ENCODE results near the gene TEX26.

TEX26 gene

DNA sequence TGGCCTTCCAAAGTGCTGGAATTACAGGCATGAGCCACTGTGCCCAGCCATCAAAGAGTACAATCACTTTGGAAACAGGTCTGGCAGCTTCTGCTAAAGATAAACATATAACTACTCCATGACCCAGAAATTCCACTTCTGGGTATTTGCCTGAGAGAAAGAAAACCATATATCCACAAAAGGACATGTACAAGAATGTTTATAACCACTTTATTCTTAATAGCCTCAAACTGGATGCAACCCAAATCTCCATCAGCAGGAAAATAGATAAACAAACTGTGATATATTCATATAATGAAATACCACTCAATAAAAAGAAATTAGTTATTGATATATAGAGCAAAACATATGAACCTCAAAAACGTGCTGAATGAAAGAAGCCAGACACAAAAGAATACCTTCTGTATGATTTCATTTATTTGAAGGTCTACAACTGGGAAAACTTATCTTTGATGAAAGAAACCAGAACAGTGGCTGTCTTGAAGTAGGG lies 40.5 kb downstream of the TEX26 start:
- TF ChIP-seq, protein P1, sequence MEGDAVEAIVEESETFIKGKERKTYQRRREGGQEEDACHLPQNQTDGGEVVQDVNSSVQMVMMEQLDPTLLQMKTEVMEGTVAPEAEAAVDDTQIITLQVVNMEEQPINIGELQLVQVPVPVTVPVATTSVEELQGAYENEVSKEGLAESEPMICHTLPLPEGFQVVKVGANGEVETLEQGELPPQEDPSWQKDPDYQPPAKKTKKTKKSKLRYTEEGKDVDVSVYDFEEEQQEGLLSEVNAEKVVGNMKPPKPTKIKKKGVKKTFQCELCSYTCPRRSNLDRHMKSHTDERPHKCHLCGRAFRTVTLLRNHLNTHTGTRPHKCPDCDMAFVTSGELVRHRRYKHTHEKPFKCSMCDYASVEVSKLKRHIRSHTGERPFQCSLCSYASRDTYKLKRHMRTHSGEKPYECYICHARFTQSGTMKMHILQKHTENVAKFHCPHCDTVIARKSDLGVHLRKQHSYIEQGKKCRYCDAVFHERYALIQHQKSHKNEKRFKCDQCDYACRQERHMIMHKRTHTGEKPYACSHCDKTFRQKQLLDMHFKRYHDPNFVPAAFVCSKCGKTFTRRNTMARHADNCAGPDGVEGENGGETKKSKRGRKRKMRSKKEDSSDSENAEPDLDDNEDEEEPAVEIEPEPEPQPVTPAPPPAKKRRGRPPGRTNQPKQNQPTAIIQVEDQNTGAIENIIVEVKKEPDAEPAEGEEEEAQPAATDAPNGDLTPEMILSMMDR (IDR thresholded peaks at IDR 0.05; ENCODE audit: low read depth, low read length, missing control alignments) = no peak
- DNase-seq (ENCODE audit: low read depth) = no peak
- no peak overlapping the region for H3K4me3 ChIP-seq (ENCODE audit: low read depth, low read length)

DNA sequence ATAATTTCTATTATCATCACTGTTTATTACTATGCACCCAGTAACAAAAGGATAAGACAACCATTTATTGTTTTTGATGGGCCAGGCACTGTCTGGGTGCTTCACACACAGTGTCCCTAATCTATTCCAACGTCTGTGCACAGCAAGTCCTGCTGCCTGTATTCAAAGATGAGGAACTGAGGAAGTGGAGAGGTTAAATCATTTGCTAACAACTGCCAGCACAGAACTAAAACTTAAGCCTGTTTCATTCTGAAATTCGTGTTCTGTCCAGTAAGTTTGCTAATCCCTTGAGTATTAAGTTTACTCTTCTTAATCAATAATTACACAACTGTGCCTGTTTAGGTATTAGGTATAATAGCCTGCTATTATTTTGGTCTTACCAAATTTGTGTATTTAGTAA lies 41.9 kb downstream of the TEX26 start:
- TF ChIP-seq, protein P1 (IDR thresholded peaks at IDR 0.05; ENCODE audit: low read depth, low read length, missing control alignments) = no peak
- no peak for DNase-seq (ENCODE audit: low read depth)
- H3K4me3 ChIP-seq (ENCODE audit: low read depth, low read length) = no peak overlapping the region

DNA sequence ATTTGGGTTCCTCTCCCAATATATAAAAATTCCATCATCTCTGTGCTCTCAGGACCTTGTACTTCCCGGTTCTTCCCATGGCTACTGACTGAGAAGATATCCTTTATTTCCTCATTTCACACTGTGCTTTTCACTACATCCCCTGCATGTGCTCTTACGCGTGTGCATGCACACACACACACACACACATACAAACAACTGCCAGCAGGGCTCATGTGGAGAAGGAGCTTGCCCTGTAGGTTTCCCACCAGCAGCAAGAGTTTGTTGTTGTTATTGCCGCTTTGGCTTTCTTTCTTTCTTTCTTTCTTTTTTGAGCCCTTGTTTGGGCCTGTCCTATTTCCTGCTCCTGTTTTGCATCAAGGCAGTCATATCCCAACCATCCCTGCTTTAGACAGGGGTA lies 43.6 kb downstream of the TEX26 start:
- TF ChIP-seq, protein P1 (IDR thresholded peaks at IDR 0.05; ENCODE audit: low read depth, low read length, missing control alignments) = no peak
- no peak for DNase-seq (ENCODE audit: low read depth)
- H3K4me3 ChIP-seq (ENCODE audit: low read depth, low read length) = no peak overlapping the region

DNA sequence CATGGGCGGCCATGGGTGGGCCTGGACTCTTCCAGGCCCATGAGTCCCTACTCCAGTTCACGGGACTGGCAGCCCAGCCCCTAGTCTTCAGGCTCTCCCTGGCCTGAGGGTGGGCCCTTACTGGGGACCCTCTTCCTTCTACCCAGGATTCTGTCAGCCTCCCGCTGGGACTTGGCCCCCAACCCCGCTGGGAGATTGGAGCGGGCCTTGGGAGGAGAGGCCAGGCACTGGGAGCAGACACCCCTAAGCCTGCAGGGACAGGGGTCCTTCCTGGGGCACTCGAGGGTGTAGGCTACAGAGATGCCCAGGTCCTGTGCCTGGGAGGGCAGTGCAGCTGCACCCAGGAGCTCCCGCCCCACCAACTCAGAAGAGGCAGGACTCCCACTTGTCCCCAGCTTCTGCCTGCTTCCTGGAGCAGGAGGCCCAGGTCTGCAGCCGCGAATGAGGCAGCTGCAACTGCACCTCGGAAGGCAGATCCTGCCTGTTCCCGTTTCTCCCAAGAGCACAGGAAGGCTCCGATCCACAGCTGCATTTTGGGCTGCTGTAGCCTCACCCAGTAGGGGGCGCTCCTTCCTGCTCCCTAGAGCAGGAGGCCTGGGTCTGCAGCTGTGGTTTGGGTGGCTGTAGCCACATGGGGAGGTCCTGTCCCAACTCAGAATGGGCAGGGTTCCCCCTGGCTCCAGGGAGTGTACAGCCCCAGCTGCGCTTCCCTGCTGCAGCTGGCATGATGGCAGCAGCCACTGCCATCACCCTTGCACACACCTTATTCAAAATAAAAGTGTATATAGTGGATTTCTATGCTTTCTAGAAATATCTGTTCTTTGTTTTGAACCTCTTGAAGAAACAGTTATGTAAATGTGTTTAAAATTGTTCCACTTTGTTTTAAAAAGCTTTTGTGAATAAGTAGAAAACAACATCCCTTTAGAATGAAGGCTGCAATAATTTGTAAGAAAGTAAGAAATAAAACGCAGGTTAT lies 46.8 kb downstream of the TEX26 start:
- DNase-seq (ENCODE audit: low read depth) = no peak
- no peak overlapping the region for H3K4me3 ChIP-seq (ENCODE audit: low read depth, low read length)
- TF ChIP-seq, protein P1 (IDR thresholded peaks at IDR 0.05; ENCODE audit: low read depth, low read length, missing control alignments) = peak; percentile 95

DNA sequence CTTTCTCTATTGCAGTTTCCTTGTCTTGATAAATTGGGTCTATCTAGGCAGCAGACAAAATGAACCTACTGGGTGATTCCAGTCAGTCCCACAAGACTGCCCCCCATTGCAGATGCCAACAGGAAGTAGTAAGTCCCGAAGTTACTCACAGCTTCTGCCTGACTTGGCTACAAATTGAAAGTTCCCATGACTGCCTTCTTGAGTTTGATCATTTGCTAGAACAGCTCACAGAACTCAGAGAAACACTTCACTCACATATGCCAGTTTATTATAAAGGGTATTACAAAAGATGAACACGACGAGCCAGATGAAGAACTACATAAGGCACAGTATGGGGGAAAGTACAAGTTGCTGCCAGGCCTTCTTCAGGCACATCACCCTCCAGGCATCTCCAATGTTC lies 50.0 kb downstream of the TEX26 start:
- TF ChIP-seq, protein P1 (IDR thresholded peaks at IDR 0.05; ENCODE audit: low read depth, low read length, missing control alignments) = no peak
- no peak for DNase-seq (ENCODE audit: low read depth)
- H3K4me3 ChIP-seq (ENCODE audit: low read depth, low read length) = no peak overlapping the region

DNA sequence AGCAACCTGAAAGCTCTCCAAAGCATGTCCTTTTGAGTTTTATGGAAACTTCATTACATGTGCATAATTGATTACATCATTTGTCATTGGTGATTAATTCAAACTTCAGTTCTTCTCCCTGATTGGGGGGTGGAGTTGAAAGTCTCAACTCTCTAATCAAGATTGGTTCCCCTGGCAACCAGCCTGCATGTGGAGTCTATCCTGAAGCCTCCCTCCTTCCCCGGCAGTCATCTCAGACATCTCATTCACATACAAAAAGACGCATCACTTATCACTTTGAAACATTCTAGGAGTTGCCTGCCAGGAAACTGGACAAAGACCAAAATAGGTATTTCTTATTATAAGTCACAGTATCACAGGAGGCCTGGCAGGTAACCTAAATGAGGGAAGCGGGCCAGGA lies 50.5 kb downstream of the TEX26 start:
- TF ChIP-seq, protein P1 (IDR thresholded peaks at IDR 0.05; ENCODE audit: low read depth, low read length, missing control alignments) = no peak
- H3K4me3 ChIP-seq (ENCODE audit: low read depth, low read length) = no peak overlapping the region
- DNase-seq (ENCODE audit: low read depth) = no peak
